ENCODE data around the gene NUDT3. TPM values are rescaled to one million over a fixed set of nuclear protein-coding genes. Genes with fewer than 3 reads are reported as not detected.
A peak's percentile ranks its signal among the peaks of the same experiment; 100 is the strongest.

The NUDT3 gene
- total and polyA plus RNA-seq, 2 experiments from 2014 or later = 12.1 to 31.1 TPM

GRCh38 chr6:34236443-34237315 is 155.8 kb downstream of the NUDT3 start, which contains the start of gene HMGA1:
Gene HMGA1 (plus strand): TSS chr6:34236873. CDS start chr6:34240781, 3,908 bp downstream.
- Mint-ChIP-seq H3K4me1 (peaks cover 47% of the 10 kb centered on the region), H3K9me3 (peaks cover 7% of the 10 kb centered on the region; the same call in 2 of the 3 replicates), H3K27me3 (ENCODE audit: insufficient read depth, low read depth, poor library complexity) (peaks cover 39% of the 10 kb centered on the region), H3K36me3 (ENCODE audit: low read depth) (peaks cover 36% of the 10 kb centered on the region), H3K4me3 (peak within 1 kb of the TSS; percentile 98), H3K27ac (peak within 1 kb of the TSS; percentile 99)
- peaks cover 51% of the 10 kb centered on the region for H3K4me1 ChIP-seq (ENCODE audit: insufficient read depth)
- peaks cover 37% of the 10 kb centered on the region for H4K20me1 ChIP-seq (replicated peaks; ENCODE audit: insufficient read depth)
- H3K4me2 ChIP-seq = peak within 1 kb of the TSS; percentile 100
- H3K79me2 ChIP-seq (replicated peaks; ENCODE audit: insufficient read depth) = peaks cover 53% of the 10 kb centered on the region
- no peak within 1 kb of the TSS for H2AFZ ChIP-seq
- peak; percentile 25 for ATAC-seq
- peak within 1 kb of the TSS; percentile 97 for H3K4me3 ChIP-seq
- no peaks in the 10 kb centered on the region for H3K9me2 ChIP-seq (ENCODE audit: insufficient read depth)
- peak; percentile 87 for TF ChIP-seq CREB1 (CRISPR knock-in tag; IDR thresholded peaks at IDR 0.05; ENCODE audit: low read depth)
- TF ChIP-seq ZNF114 (CRISPR knock-in tag; IDR thresholded peaks at IDR 0.05) = no peak
- peak; percentile 52 for TF ChIP-seq ETS1 (IDR thresholded peaks at IDR 0.05)
- peak; percentile 98 for TF ChIP-seq POLR2AphosphoS5 (IDR thresholded peaks at IDR 0.05; ENCODE audit: low read depth)
- H3K27ac ChIP-seq (ENCODE audit: low read depth) = peak within 1 kb of the TSS; percentile 100
- DNase-seq (ENCODE audit: low spot score) = peak; percentile 96
- no peaks in the 10 kb centered on the region for H3K27me3 ChIP-seq (ENCODE audit: insufficient read depth)
- H3F3A ChIP-seq (replicated peaks; ENCODE audit: low read depth) = peaks cover 53% of the 10 kb centered on the region
- H3K36me3 ChIP-seq (ENCODE audit: insufficient read depth) = peaks cover 28% of the 10 kb centered on the region

DNA sequence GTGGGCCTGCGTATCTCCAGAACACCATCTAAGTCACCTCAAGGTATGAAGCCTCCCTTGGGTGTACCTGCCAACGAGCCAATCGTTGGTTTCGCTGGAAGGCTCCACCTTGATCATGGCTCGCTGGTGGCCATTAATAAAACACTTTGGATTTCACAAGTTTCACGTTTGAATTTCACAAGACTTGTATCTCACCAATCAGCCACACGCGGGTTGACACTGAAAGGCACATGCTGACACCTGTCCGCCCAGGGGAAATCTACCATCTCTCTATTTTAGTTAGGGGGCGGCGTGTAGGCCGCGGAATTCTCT is 156.4 kb downstream of the NUDT3 start:
- Histone ChIP-seq H3K36me3 (ENCODE audit: insufficient read depth) (peaks cover 22% of the 10 kb centered on the region), H3K4me3 (peak overlapping the region; percentile 97), H3K4me1 (ENCODE audit: insufficient read depth) (peaks cover 46% of the 10 kb centered on the region), H3F3A (replicated peaks; ENCODE audit: low read depth) (peaks cover 47% of the 10 kb centered on the region), H3K27ac (ENCODE audit: low read depth) (peak overlapping the region; percentile 100), H3K27me3 (ENCODE audit: insufficient read depth) (no peaks in the 10 kb centered on the region), H2AFZ (no peak overlapping the region), H3K9me2 (ENCODE audit: insufficient read depth) (no peaks in the 10 kb centered on the region), H3K4me2 (peak overlapping the region; percentile 100), H3K79me2 (replicated peaks; ENCODE audit: insufficient read depth) (peaks cover 47% of the 10 kb centered on the region), H4K20me1 (replicated peaks; ENCODE audit: insufficient read depth) (peaks cover 31% of the 10 kb centered on the region)
- peak; percentile 59 for DNase-seq (ENCODE audit: low spot score)
- peak overlapping the region; percentile 93 for H3K4me3 Mint-ChIP-seq
- H3K4me1 Mint-ChIP-seq = peaks cover 41% of the 10 kb centered on the region
- TF ChIP-seq JUNB (IDR thresholded peaks at IDR 0.05; ENCODE audit: unreplicated experiment) (no peak), STAT1 (IDR thresholded peaks at IDR 0.05; ENCODE audit: unreplicated experiment) (no peak), ZNF114 (CRISPR knock-in tag; IDR thresholded peaks at IDR 0.05) (no peak)
- peaks cover 7% of the 10 kb centered on the region; the same call in 2 of the 3 replicates for H3K9me3 Mint-ChIP-seq
- H3K27me3 Mint-ChIP-seq (ENCODE audit: insufficient read depth, low read depth, poor library complexity) = peaks cover 34% of the 10 kb centered on the region
- peaks cover 30% of the 10 kb centered on the region for H3K36me3 Mint-ChIP-seq (ENCODE audit: low read depth)
- peak; percentile 1; the same call in 1 of the 3 replicates for ATAC-seq
- peak overlapping the region; percentile 99 for H3K27ac Mint-ChIP-seq
